ENCODE results near the gene TRIM39. TPM values are rescaled to one million over a fixed set of nuclear protein-coding genes. Genes with fewer than 3 reads are reported as not detected.

TRIM39 gene
- total and polyA plus RNA-seq, 2 experiments from 2014 or later, result 9.6 to 9.7 TPM

DNA sequence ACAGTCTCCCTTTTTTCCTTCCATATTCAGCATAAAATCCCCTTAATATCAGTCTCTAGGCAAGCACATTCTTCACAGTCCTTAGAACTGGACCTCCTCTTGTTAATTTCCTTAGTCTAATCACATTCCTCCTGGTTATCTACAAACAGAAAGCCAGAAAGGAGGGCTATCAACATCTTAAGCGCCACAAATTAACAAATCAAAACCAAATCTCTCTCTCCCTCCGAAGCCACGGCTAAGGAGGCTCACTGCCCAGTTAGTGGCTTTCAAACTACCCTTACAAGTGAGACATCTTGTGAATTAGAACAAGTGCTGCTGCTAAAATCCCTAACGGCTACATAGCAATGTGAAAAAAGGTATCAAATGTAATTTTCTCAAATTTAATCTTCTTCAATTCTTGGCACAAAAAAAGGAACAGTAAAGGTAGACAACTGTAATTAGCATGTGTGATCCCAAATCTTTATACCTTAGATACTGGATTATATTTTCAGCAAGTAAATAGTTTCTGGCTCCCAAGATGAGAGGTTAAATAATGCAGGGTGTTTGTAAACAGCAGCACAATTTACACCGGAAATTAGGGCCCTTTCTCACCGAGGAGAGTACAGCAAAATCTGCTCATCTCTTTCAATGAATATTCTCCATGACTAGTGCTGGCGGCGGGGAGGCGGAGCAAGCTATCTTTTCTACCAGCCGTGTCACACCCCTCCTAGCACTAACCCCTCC, 1.4 kb upstream of the TRIM39 start:
- peak overlapping the region; percentile 92 for H2AFZ ChIP-seq
- WGBS, 2 experiments (ENCODE audit: low coverage in 1 of 2, low lambda C conversion rate in 2 of 2, missing lambda C conversion rate in 2 of 2), result 6 to 8% methylated on average over 10 of the region's 10 CpGs

DNA sequence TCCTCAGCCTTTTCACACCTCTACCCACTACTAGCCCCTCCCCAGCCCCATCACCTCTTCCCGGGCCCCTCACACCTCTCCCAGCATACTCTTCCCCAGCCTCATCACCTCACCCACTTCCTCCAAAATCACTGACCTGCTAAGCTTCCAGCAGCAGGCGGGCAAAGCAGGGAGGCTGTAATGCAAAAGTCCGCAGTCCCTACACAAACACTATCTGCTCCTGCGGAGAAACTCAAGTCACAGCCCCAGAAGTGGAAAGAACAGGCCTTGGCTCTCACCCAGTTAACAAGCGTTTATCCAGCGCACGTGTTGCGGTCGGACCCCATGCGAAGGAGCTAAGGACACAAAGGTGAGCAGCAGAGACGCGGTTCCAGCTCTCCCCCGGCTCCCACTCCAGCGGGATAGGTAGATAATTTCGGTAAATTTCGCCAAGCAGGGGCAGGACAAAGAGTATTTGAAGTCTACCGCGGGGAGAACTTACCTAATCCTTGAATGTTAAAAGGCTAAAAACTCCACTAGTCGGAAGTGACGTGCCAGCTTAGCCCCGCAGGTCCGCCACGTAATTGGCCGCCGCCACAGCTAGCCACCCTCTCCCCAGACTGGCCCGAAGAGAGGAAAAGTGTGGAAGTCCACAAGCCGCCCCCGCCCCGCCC, 728 bp upstream of the TRIM39 start:
- Histone ChIP-seq H3K4me2 (ENCODE audit: unreplicated experiment) (peak overlapping the region; percentile 95), H3K36me3 (ENCODE audit: low read depth) (no peaks in the 10 kb centered on the region), H3K9ac (peak overlapping the region; percentile 92), H2AFZ (peak overlapping the region; percentile 92), H3K9me3 (ENCODE audit: low read depth) (no peaks in the 10 kb centered on the region), H3K9me2 (ENCODE audit: insufficient read depth) (no peaks in the 10 kb centered on the region), H3K4me1 (ENCODE audit: insufficient read depth) (peaks cover 38% of the 10 kb centered on the region), H3K27me3 (replicated peaks; ENCODE audit: insufficient read depth) (no peaks in the 10 kb centered on the region), H3F3A (ENCODE audit: insufficient read depth) (peaks cover 22% of the 10 kb centered on the region), H3K79me2 (ENCODE audit: insufficient read depth) (peaks cover 62% of the 10 kb centered on the region), H4K20me1 (ENCODE audit: insufficient read depth) (no peaks in the 10 kb centered on the region; the same call in 1 of the 2 replicates), H3K27ac (peak overlapping the region; percentile 90), H3K4me3 (peak overlapping the region; percentile 96)
- in situ Hi-C loops (cut with MboI), result no loop called here
- 0 to 2% methylated on average over 23 to 29 of the region's 29 CpGs for WGBS, 2 experiments (ENCODE audit: low coverage in 1 of 2, low lambda C conversion rate in 2 of 2, missing lambda C conversion rate in 2 of 2)
- DNase-seq, result peak; percentile 60
- no peak for TF ChIP-seq EZH2phosphoT487 (IDR thresholded peaks at IDR 0.05; ENCODE audit: insufficient read depth, low read depth)
- no peak for TF ChIP-seq EZH2 (IDR thresholded peaks at IDR 0.05; ENCODE audit: insufficient read depth, poor library complexity, severe bottlenecking)

More for the DNA sequence above, 1.4 kb upstream of the TRIM39 start:
- Histone ChIP-seq H3K4me3 (peak overlapping the region; percentile 96), H3K9me3 (ENCODE audit: low read depth) (no peaks in the 10 kb centered on the region), H3F3A (ENCODE audit: insufficient read depth) (peaks cover 26% of the 10 kb centered on the region), H3K27me3 (replicated peaks; ENCODE audit: insufficient read depth) (no peaks in the 10 kb centered on the region), H3K4me1 (ENCODE audit: insufficient read depth) (peaks cover 40% of the 10 kb centered on the region), H3K9me2 (ENCODE audit: insufficient read depth) (no peaks in the 10 kb centered on the region), H3K4me2 (ENCODE audit: unreplicated experiment) (peak overlapping the region; percentile 95), H3K27ac (peak overlapping the region; percentile 90), H3K9ac (peak overlapping the region; percentile 92), H3K79me2 (ENCODE audit: insufficient read depth) (peaks cover 69% of the 10 kb centered on the region), H3K36me3 (ENCODE audit: low read depth) (no peaks in the 10 kb centered on the region), H4K20me1 (ENCODE audit: insufficient read depth) (no peaks in the 10 kb centered on the region; the same call in 1 of the 2 replicates)
- peak; percentile 88 for DNase-seq
- TF ChIP-seq EZH2 (IDR thresholded peaks at IDR 0.05; ENCODE audit: insufficient read depth, poor library complexity, severe bottlenecking) (no peak), EZH2phosphoT487 (IDR thresholded peaks at IDR 0.05; ENCODE audit: insufficient read depth, low read depth) (no peak)
- in situ Hi-C loops (cut with MboI), result no loop called here

DNA sequence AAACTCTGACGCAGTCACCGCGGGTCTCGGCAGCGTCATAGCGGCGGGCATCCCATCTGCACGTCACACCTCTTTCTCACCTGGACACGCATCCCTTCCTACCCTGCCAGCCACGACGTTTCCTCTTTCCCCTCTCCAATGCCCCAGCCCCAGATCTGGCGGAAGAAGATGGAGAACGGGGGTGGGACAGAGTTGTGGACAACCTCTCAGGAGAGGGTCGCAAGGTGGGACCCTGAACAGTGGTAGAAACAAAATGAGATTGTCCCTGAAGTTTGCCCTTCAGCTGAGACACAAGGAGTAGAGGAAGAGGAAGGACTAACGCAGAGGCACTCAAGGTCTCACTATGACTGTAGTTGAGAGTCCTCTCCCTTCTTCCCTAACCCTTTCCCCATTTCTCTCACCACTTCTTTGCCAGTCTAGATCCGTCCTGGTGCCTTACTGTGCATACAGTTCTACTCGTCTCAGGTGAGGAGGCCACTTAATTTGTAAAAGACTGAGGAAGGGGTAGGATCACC, 562 bp downstream of the TRIM39 start:
- no peaks in the 10 kb centered on the region for H3K9me2 ChIP-seq (ENCODE audit: insufficient read depth)
- in situ Hi-C loops (cut with MboI), result no loop called here
- H3K9me3 ChIP-seq (ENCODE audit: low read depth), result no peaks in the 10 kb centered on the region
- H3K36me3 ChIP-seq (ENCODE audit: low read depth), result no peaks in the 10 kb centered on the region
- peaks cover 49% of the 10 kb centered on the region for H3K79me2 ChIP-seq (ENCODE audit: insufficient read depth)
- TF ChIP-seq EZH2phosphoT487 (IDR thresholded peaks at IDR 0.05; ENCODE audit: insufficient read depth, low read depth), result no peak
- TF ChIP-seq EZH2 (IDR thresholded peaks at IDR 0.05; ENCODE audit: insufficient read depth, poor library complexity, severe bottlenecking), result no peak
- H3K4me2 ChIP-seq (ENCODE audit: unreplicated experiment), result peak overlapping the region; percentile 95
- H3F3A ChIP-seq (ENCODE audit: insufficient read depth), result peaks cover 22% of the 10 kb centered on the region; the same call in 1 of the 2 replicates
- DNase-seq, result no peak
- no peaks in the 10 kb centered on the region for H3K27me3 ChIP-seq (replicated peaks; ENCODE audit: insufficient read depth)
- H2AFZ ChIP-seq, result peak overlapping the region; percentile 92
- WGBS, 2 experiments (ENCODE audit: low coverage in 1 of 2, low lambda C conversion rate in 2 of 2, missing lambda C conversion rate in 2 of 2), result 1% methylated on average over 17 of the region's 17 CpGs
- peak overlapping the region; percentile 96 for H3K4me3 ChIP-seq
- H3K9ac ChIP-seq, result peak overlapping the region; percentile 92
- peak overlapping the region; percentile 90 for H3K27ac ChIP-seq
- H3K4me1 ChIP-seq (ENCODE audit: insufficient read depth), result peaks cover 28% of the 10 kb centered on the region
- no peaks in the 10 kb centered on the region; the same call in 1 of the 2 replicates for H4K20me1 ChIP-seq (ENCODE audit: insufficient read depth)

DNA sequence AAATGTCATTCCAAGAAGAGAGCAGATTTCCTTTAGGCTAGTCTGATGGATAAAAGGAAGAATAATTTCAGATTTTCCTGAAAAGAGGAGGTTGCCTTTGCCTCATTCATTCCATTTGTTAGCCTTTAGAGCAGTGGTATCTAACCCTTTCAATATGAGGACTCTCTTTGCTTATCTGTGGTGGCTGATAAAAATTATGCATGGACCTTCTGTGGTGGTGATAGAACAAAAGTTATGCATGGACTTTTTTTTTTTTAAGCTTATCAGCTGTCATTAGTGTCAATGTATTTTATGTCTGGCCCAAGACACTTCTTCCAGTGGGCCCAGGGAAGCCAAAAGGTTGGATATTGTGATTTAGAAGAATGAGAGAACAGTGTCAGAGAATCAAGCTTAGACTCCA, 1.7 kb downstream of the TRIM39 start:
- Histone ChIP-seq H3K36me3 (ENCODE audit: low read depth) (no peaks in the 10 kb centered on the region), H3K9ac (no peak overlapping the region), H3K4me3 (no peak overlapping the region), H2AFZ (no peak overlapping the region), H3K4me2 (ENCODE audit: unreplicated experiment) (no peak overlapping the region), H3K9me2 (ENCODE audit: insufficient read depth) (no peaks in the 10 kb centered on the region), H3F3A (ENCODE audit: insufficient read depth) (peaks cover 11% of the 10 kb centered on the region; the same call in 1 of the 2 replicates), H3K9me3 (ENCODE audit: low read depth) (no peaks in the 10 kb centered on the region), H3K79me2 (ENCODE audit: insufficient read depth) (peaks cover 38% of the 10 kb centered on the region), H3K4me1 (ENCODE audit: insufficient read depth) (peaks cover 21% of the 10 kb centered on the region), H3K27ac (no peak overlapping the region), H3K27me3 (replicated peaks; ENCODE audit: insufficient read depth) (no peaks in the 10 kb centered on the region), H4K20me1 (ENCODE audit: insufficient read depth) (no peaks in the 10 kb centered on the region; the same call in 1 of the 2 replicates)
- DNase-seq, result no peak
- TF ChIP-seq EZH2phosphoT487 (IDR thresholded peaks at IDR 0.05; ENCODE audit: insufficient read depth, low read depth), result no peak
- TF ChIP-seq EZH2 (IDR thresholded peaks at IDR 0.05; ENCODE audit: insufficient read depth, poor library complexity, severe bottlenecking), result no peak
- in situ Hi-C loops (cut with MboI), result no loop called here

Data from GM23248 (cell line).